Epithelial cell of esophagus (primary cell): ENCODE results near the gene BRICD5.

Source experiments
- DNase-seq: peaks from one replicate; pipeline ENCODE4 v3.0.0; 2010; ENCODE audit warnings: low read depth
- H3K4me3 ChIP-seq: 2 replicates; pipeline ENCODE4 v1.5.1; 2011; ENCODE audit warnings: mild to moderate bottlenecking, low read length, control low read depth
- TF ChIP-seq, protein P1 (sequence below): IDR thresholded peaks from 2 replicates; pipeline ENCODE4 v1.5.1; 2011; ENCODE audit warnings: low read depth, mild to moderate bottlenecking, low read length, control low read depth, inconsistent platforms; ENCODE audit not compliant: insufficient read depth; ENCODE audit errors: missing control alignments

Gene BRICD5

GRCh38 chr16:2179576-2179975 is 31.1 kb downstream of the BRICD5 start:
- TF ChIP-seq, protein P1, sequence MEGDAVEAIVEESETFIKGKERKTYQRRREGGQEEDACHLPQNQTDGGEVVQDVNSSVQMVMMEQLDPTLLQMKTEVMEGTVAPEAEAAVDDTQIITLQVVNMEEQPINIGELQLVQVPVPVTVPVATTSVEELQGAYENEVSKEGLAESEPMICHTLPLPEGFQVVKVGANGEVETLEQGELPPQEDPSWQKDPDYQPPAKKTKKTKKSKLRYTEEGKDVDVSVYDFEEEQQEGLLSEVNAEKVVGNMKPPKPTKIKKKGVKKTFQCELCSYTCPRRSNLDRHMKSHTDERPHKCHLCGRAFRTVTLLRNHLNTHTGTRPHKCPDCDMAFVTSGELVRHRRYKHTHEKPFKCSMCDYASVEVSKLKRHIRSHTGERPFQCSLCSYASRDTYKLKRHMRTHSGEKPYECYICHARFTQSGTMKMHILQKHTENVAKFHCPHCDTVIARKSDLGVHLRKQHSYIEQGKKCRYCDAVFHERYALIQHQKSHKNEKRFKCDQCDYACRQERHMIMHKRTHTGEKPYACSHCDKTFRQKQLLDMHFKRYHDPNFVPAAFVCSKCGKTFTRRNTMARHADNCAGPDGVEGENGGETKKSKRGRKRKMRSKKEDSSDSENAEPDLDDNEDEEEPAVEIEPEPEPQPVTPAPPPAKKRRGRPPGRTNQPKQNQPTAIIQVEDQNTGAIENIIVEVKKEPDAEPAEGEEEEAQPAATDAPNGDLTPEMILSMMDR = no peak
- no peak overlapping the region for H3K4me3 ChIP-seq
- no peak for DNase-seq

- TF ChIP-seq, protein P1 = no peak
- no peak for DNase-seq
- no peak overlapping the region for H3K4me3 ChIP-seq
Observed at GRCh38 chr16:2179107-2179501, 31.6 kb downstream of the BRICD5 start.

DNA sequence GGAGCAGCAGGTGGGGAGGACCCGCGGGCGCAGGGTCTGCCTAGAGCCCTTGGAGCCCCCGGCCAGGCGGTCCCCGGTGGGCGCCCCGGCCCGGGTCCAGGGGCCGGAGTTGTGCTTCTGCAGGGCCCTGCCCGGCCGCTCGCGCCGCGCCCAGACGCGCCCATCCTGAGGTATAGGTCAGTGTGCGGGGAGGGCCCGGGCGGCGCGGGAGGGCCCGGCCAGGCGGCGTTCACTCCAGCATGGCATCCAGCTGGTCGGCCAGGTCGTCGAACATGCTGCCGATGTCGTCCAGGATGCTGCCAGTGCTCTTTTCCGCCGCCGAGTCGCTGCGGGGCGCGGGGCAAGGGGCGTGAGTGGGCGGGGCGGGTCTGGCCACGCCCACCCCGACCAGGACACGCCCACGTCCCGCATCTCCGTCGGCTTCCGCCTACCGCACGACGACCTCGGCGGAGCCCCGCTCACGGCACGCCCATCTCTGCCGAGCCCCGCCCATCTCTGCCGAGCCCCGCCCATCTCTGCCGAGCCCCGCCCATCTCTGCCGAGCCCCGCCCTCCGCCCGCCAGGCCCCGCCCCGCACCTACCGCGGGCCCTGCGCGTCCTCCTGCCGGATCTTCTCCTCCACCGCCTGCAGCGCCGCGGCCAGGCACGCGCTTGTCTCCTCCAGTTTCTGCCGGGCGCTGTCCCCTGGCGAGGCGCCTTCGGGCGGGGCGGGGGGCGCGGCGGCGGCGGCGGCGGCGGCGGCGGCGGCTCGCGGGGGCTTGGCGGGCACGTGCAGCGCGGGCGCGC is 32.1 kb downstream of the BRICD5 start:
- TF ChIP-seq, protein P1 = no peak
- DNase-seq = peak; percentile 53
- no peak overlapping the region for H3K4me3 ChIP-seq

GRCh38 chr16:2177561-2177960 is 33.1 kb downstream of the BRICD5 start:
- TF ChIP-seq, protein P1 = no peak
- H3K4me3 ChIP-seq = no peak overlapping the region
- no peak for DNase-seq

DNA sequence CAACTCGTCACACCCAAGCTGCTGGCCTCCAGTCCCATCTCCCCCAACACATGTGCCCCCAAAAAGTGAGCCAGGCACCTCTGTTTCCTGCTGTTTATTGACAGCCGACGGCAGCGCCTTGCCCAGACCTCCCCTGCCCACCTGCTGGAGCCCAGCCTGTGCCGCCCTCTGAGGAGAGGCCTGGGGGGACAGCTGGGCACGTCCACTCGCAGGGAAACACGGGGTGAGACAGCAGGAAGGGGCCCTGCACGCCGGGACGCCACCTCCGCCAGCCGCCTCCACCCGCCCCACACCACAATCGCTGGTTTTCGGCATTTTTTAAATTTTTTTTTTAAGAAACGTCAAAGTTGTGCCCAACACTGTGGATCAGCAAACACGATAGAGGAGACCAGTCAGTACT is 33.6 kb downstream of the BRICD5 start:
- TF ChIP-seq, protein P1 = no peak
- DNase-seq = no peak
- H3K4me3 ChIP-seq = no peak overlapping the region

DNA sequence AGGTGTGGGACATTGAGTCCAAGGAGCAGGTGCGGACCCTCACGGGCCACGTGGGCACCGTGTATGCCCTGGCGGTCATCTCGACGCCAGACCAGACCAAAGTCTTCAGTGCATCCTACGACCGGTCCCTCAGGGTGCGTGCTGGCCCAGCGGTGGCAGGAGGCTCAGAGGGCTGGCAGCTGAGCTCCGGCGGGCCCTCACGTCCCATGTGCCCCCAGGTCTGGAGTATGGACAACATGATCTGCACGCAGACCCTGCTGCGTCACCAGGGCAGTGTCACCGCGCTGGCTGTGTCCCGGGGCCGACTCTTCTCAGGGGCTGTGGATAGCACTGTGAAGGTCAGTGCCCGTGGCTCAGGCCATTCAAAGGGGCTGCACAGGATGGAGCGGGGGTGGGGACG is 34.6 kb downstream of the BRICD5 start:
- H3K4me3 ChIP-seq = no peak overlapping the region
- DNase-seq = no peak
- TF ChIP-seq, protein P1 = no peak

DNA sequence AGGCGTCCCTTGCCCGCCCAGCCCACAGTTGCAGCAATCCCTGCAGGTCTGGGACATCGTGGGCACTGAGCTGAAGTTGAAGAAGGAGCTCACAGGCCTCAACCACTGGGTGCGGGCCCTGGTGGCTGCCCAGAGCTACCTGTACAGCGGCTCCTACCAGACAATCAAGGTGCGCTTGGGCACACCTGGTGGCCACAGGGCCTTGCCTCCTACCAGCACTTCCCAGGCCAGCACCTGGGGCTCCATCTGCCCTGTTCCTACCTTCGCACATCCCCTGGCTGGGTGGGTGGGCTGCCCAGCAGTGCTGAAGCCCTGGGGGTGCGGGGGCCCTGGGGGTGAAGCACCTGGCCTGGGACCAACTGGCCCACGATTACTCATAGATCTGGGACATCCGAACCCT is 35.2 kb downstream of the BRICD5 start:
- TF ChIP-seq, protein P1 = no peak
- no peak for DNase-seq
- no peak overlapping the region for H3K4me3 ChIP-seq
